Endothelial cell of umbilical vein (primary cell): ENCODE results near the gene KRT38. TPM values are rescaled to one million over a fixed set of nuclear protein-coding genes. Genes with fewer than 3 reads are reported as not detected.

Source experiments
- BruUV-seq: library from RNA; stranded (reverse); fragments of 400-500 nt; replicated peaks from 2 replicates; lab custom pipeline; 2021; lab: Mats Ljungman, UMichigan
- CTCF ChIA-PET: fragments of 300-600, 350-600 bp; sonication (Branson Sonifier 250); formaldehyde crosslinking; loops from one replicate; lab custom pipeline; 2021; ENCODE audit warnings: antibody characterized with exemption, inconsistent platforms; lab: Charles Lee
- POLR2A ChIA-PET: fragments of 300-600, 350-600 bp; sonication (Branson Sonifier 250); formaldehyde crosslinking; loops from one replicate; lab custom pipeline; 2021; ENCODE audit warnings: antibody characterized with exemption, inconsistent platforms; lab: Charles Lee
- DNase-seq: peaks from one replicate; pipeline ENCODE4 v3.0.0-alpha.2; 2011; ENCODE audit warnings: low read depth, low spot score
- FAIRE-seq: peaks from 2 replicates; lab custom pipeline; 2011; peaks lifted over from hg19 to GRCh38; lab: Jason Lieb, UNC
- H2AFZ ChIP-seq: 2 replicates; pipeline ENCODE4 v1.6.0; 2012; ENCODE audit warnings: low read depth, low read length, control low read depth, inconsistent platforms
- H3K27ac ChIP-seq: 2 replicates; pipeline ENCODE4 v1.5.1; 2011; ENCODE audit warnings: low read depth, mild to moderate bottlenecking, control low read depth, low read length, moderate library complexity; ENCODE audit not compliant: insufficient read depth
- H3K27me3 ChIP-seq, 2 experiments: 2 replicates each; pipeline versions ENCODE4 v1.6.0 to v1.6.1; 2011; ENCODE audit warnings: low read length in 2 of 2, mixed read lengths in 1 of 2; ENCODE audit not compliant: control insufficient read depth in 2 of 2, insufficient read depth in 2 of 2
- H3K36me3 ChIP-seq, 2 experiments: 2 replicates in 1 of 2; 3 replicates in 1 of 2; pipeline ENCODE4 v1.5.1; 2011; ENCODE audit warnings: low read length in 2 of 2, mild to moderate bottlenecking in 1 of 2, moderate library complexity in 1 of 2; ENCODE audit not compliant: control insufficient read depth in 2 of 2, insufficient read depth in 2 of 2; ENCODE audit errors: extremely low read depth in 1 of 2
- H3K4me1 ChIP-seq: 3 replicates; pipeline ENCODE4 v1.5.1; 2011; ENCODE audit warnings: mild to moderate bottlenecking, low read length; ENCODE audit not compliant: control insufficient read depth, insufficient read depth; ENCODE audit errors: extremely low read depth
- H3K4me2 ChIP-seq: 2 replicates; pipeline ENCODE4 v1.6.1; 2011; ENCODE audit warnings: low read length, control low read depth, mixed read lengths; ENCODE audit not compliant: insufficient read depth
- H3K4me3 ChIP-seq, 3 experiments: fragments of 200-600 bp in 1 of 3; sonication (generic), shearing (Covaris generic) in 1 of 3; replicated peaks in 1 of 3; 2 replicates each; pipeline ENCODE4 v1.5.1; 2011 to 2016; ENCODE audit warnings: control low read depth in 3 of 3, low read length in 3 of 3, mild to moderate bottlenecking in 2 of 3, inconsistent platforms in 1 of 3, low read depth in 1 of 3, moderate library complexity in 1 of 3; ENCODE audit not compliant: insufficient read depth in 1 of 3
- H3K79me2 ChIP-seq: 2 replicates; pipeline ENCODE4 v1.6.0; 2012; ENCODE audit warnings: low read length, inconsistent platforms; ENCODE audit not compliant: control insufficient read depth, insufficient read depth
- H3K9ac ChIP-seq: replicated peaks from 2 replicates; pipeline ENCODE3; 2011; ENCODE audit warnings: low read length, control low read depth; ENCODE audit not compliant: insufficient read depth; ENCODE audit errors: extremely low read depth
- H3K9me1 ChIP-seq: replicated peaks from 3 replicates; pipeline ENCODE4 v1.6.0; 2011; ENCODE audit warnings: mild to moderate bottlenecking, low read length; ENCODE audit not compliant: control insufficient read depth, insufficient read depth; ENCODE audit errors: extremely low read depth
- H3K9me3 ChIP-seq: replicated peaks from 2 replicates; pipeline ENCODE4 v1.5.1; 2012; ENCODE audit warnings: low read length, inconsistent platforms; ENCODE audit not compliant: control insufficient read depth, insufficient read depth
- H4K20me1 ChIP-seq: replicated peaks from 2 replicates; pipeline ENCODE3; 2011; ENCODE audit warnings: mild to moderate bottlenecking, low read length; ENCODE audit not compliant: control insufficient read depth, insufficient read depth; ENCODE audit errors: extremely low read depth
- CTCF ChIP-seq, 2 donors: IDR thresholded peaks; 1 replicate in 1 of 2; 2 replicates in 1 of 2; pipeline ENCODE4 v1.5.1; 2011; ENCODE audit warnings: low read length in 2 of 2, mild to moderate bottlenecking in 2 of 2, moderate library complexity in 2 of 2, control low read depth in 1 of 2, inconsistent platforms in 1 of 2, low read depth in 1 of 2; ENCODE audit not compliant: insufficient read depth in 1 of 2; ENCODE audit errors: extremely low read depth in 1 of 2
- EZH2 ChIP-seq: IDR thresholded peaks from 2 replicates; pipeline ENCODE4 v1.6.1; 2012; ENCODE audit warnings: borderline replicate concordance, low read depth, mild to moderate bottlenecking, moderate library complexity, low read length, inconsistent platforms; ENCODE audit not compliant: severe bottlenecking
- FOS ChIP-seq: IDR thresholded peaks from 2 replicates; pipeline ENCODE4 v1.6.1; 2011; ENCODE audit warnings: mild to moderate bottlenecking, low read length, moderate library complexity, borderline replicate concordance; ENCODE audit not compliant: insufficient read depth
- GATA2 ChIP-seq: IDR thresholded peaks from 2 replicates; pipeline ENCODE4 v1.7.0; 2011; ENCODE audit warnings: low read depth, mild to moderate bottlenecking, moderate library complexity, mixed read lengths, low read length; ENCODE audit not compliant: insufficient read length, insufficient read depth
- JUN ChIP-seq: IDR thresholded peaks from 2 replicates; pipeline ENCODE4 v1.6.1; 2011; ENCODE audit warnings: borderline replicate concordance, low read depth; ENCODE audit not compliant: insufficient read length, insufficient read depth
- MAX ChIP-seq: IDR thresholded peaks from 2 replicates; pipeline ENCODE4 v1.6.1; 2011; ENCODE audit not compliant: insufficient read depth, insufficient read length
- MYC ChIP-seq: IDR thresholded peaks from one replicate; pipeline ENCODE4 v1.6.1; 2011; ENCODE audit warnings: mild to moderate bottlenecking, low read depth, low read length
- POLR2A ChIP-seq: IDR thresholded peaks from 2 replicates; pipeline ENCODE4 v1.6.1; 2012; ENCODE audit warnings: low read depth, mild to moderate bottlenecking, control low read depth, low read length
- POLR2AphosphoS5 ChIP-seq: IDR thresholded peaks from 2 replicates; pipeline ENCODE4 v1.6.1; 2012; ENCODE audit warnings: low read depth, mild to moderate bottlenecking, control low read depth, low read length, moderate library complexity; ENCODE audit not compliant: insufficient read depth
- dilution Hi-C: fragments of 300-500 bp; cut with MboI; formaldehyde crosslinking; loops from one replicate; pipeline ENCODE4 v1.15.0; 2019; ENCODE audit warnings: low sequenced_read_pairs; ENCODE audit not compliant: extremely low pct_ligation_motif_present
- intact Hi-C: fragments of 100-400 bp; cut with micrococcal nuclease; formaldehyde crosslinking; loops from one replicate; pipeline ENCODE4 v1.10.0; 2022
- polyA plus RNA-seq, 4 experiments: library from polyadenylated mRNA; depleted of rRNA in 3 of 4; stranded (reverse) in 3 of 4; unstranded in 1 of 4; fragments of >200 nt; gene quantifications; 2 replicates each; pipeline versions ENCODE4 v1.2.1 to v1.2.3, GENCODE V29; 2011 to 2012; ENCODE audit warnings: missing spikeins in 1 of 4
- total RNA-seq: library from RNA; stranded (reverse); gene quantifications from 2 replicates; pipeline ENCODE4 v1.2.3, GENCODE V29; 2021

The KRT38 gene
- total and polyA plus RNA-seq, 2 donors (not counting 3 experiments of a cell fraction or from before 2014, with no cell fraction given): not detected

DNA sequence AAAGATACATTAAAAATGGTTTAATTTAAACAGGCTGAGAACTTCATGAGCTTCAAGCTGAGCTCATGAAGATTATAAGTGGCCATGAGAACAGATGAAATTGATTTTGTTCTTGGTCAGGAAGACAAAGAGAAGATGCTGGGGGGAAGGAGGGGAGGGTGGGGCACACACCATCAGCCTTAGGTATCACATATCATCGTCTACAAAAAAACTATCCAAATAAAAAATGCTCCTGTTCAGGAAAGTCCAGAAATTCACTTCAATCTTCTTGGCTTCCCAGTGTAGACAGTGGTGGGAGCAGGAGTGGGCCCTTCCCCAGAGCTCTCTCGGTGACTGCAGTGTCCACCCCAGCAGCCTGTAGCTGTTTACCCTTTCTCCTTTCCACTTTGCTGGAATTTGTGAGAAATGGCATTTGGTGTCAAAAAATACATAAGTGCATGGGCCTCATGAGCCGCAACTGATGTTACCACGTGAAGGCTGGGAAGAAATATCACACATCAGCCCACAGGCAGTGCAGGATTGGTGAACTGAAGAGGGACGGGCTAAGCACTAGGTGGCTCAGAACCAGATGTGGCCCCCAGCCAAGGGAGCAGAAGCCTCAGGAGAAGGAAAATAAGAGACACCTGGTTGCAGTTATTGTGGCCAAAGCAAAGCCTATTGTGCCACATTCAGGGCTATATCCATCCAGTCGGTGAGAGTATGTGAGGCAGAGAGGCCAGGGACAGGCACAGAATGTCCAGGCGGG, 22.5 kb downstream of the KRT38 start:
- Histone ChIP-seq H3K9me3 (no peaks in the 10 kb centered on the region), H3K27me3 (peaks cover 0 to 4% of the 10 kb centered on the region in 2 experiments), H3K4me1 (no peaks in the 10 kb centered on the region), H3K4me2 (no peak overlapping the region), H4K20me1 (no peaks in the 10 kb centered on the region), H3K36me3 (no peaks in the 10 kb centered on the region), H3K9me1 (no peaks in the 10 kb centered on the region), H3K9ac (no peak overlapping the region), H3K79me2 (no peaks in the 10 kb centered on the region), H3K4me3 (no peak overlapping the region), H3K27ac (no peak overlapping the region), H2AFZ (no peak overlapping the region)
- DNase-seq (no peak), FAIRE-seq (no peak)
- ChIA-PET POLR2A (no interaction called here), CTCF (interaction anchor here (0.7 to 1.8 kb wide), 5 partner anchors 8 to 245 kb away, joined by 3 to 7 read pairs (median 3); no protein-coding TSS in a partner anchor)
- dilution Hi-C loops (no loop called here), intact Hi-C loops (no loop called here)
- TF ChIP-seq POLR2A: no peak
- no peak for TF ChIP-seq CTCF (IDR thresholded peaks at IDR 0.05; ENCODE audit: extremely low read depth in 1 of 2, insufficient read depth in 1 of 2, low read depth in 1 of 2, low read length in 2 of 2)
- TF ChIP-seq JUN: no peak
- no peak for TF ChIP-seq EZH2
- TF ChIP-seq POLR2AphosphoS5: no peak
- no peak for TF ChIP-seq MAX
- TF ChIP-seq FOS: no peak
- no peak for TF ChIP-seq GATA2
- TF ChIP-seq MYC: no peak
- BruUV-seq: no TSS peak
